SK-N-SH (cell line): Measurements from ENCODE around the gene TMUB1.

Experiments
- CTCF ChIP-seq: fragments of 200-600 bp; sonication (generic); IDR thresholded peaks from 2 replicates; pipeline ENCODE4 v1.6.1; 2017; ENCODE audit warnings: antibody characterized with exemption, mild to moderate bottlenecking, moderate library complexity
- EZH2phosphoT487 ChIP-seq: fragments of 200-600 bp; sonication (generic); IDR thresholded peaks from 2 replicates; pipeline ENCODE4 v1.6.1; 2017; ENCODE audit warnings: low read depth, mixed run types, mild to moderate bottlenecking, antibody characterized with exemption, moderate library complexity, borderline replicate concordance
- MAX ChIP-seq: IDR thresholded peaks from 2 replicates; pipeline ENCODE4 v1.4.0; 2012; ENCODE audit warnings: low read depth
- POLR2AphosphoS5 ChIP-seq: IDR thresholded peaks from 2 replicates; pipeline ENCODE4 v1.6.1; 2012; ENCODE audit warnings: low read depth, low read length
- RAD21 ChIP-seq: IDR thresholded peaks from 2 replicates; pipeline ENCODE4 v1.6.1; 2012; ENCODE audit warnings: mild to moderate bottlenecking, low read length
- REST ChIP-seq: IDR thresholded peaks from 2 replicates; pipeline ENCODE4 v1.6.1; 2012; ENCODE audit warnings: mild to moderate bottlenecking, low read depth, low read length, moderate library complexity
- RFX5 ChIP-seq: IDR thresholded peaks from 2 replicates; pipeline ENCODE4 v1.6.1; 2012; ENCODE audit warnings: mild to moderate bottlenecking, improper control_type of control experiment, low read length
- TEAD4 ChIP-seq: IDR thresholded peaks from 2 replicates; pipeline ENCODE4 v1.4.0; 2012; ENCODE audit warnings: mild to moderate bottlenecking, borderline replicate concordance; ENCODE audit not compliant: insufficient read depth
- USF2 ChIP-seq: fragments of 150-350 bp; IDR thresholded peaks from 2 replicates; pipeline ENCODE4 v1.6.1; 2017; ENCODE audit warnings: antibody characterized with exemption, low read length, low read depth, borderline replicate concordance
- ZBTB33 ChIP-seq: IDR thresholded peaks from 2 replicates; pipeline ENCODE4 v1.4.0; 2012; ENCODE audit warnings: low read depth, borderline replicate concordance

- TF ChIP-seq MAX (no peak), CTCF (peak; percentile 67), USF2 (no peak), POLR2AphosphoS5 (peak; percentile 44), EZH2phosphoT487 (no peak), ZBTB33 (no peak), TEAD4 (0 out of 2 replicates have a peak, but pooled peaks have one; percentile 13), REST (no peak), RAD21 (no peak), RFX5 (no peak)
These were observed 23.8 kb downstream of the TMUB1 start, which contains the start of gene SLC4A2 for GRCh38 chr7:151059367-151060112.
